ENCODE data around the gene GALNT7.

GALNT7 gene

GRCh38 chr4:173281406-173282255, 113.0 kb downstream of the GALNT7 start:
- H3K9me3 ChIP-seq (ENCODE audit: control extremely low read depth in 1 of 5, control insufficient read depth in 4 of 5, insufficient read depth in 2 of 5, low read depth in 1 of 5, low read length in 4 of 5) = peaks cover 5 to 61% (median 21%) of the 10 kb centered on the region in 5 experiments
- H3K27me3 ChIP-seq (replicated peaks in 2 of 5; ENCODE audit: control insufficient read depth in 4 of 5, insufficient read depth in 5 of 5, low read length in 4 of 5) = no peaks in the 10 kb centered on the region
- CTCF ChIA-PET = interaction anchor here (0.6 to 4.4 kb wide), 10 partner anchors 11 to 640 kb away, joined by 3 to 25 read pairs (median 4); no protein-coding TSS in a partner anchor
- H3K4me3 ChIP-seq (ENCODE audit: control insufficient read depth in 1 of 7, extremely low read depth in 1 of 7, insufficient read depth in 4 of 7, low read depth in 2 of 7, low read length in 6 of 7) = peak overlapping the region in 2 of 7 experiments; percentile 20 to 42
- H3K27ac ChIP-seq (ENCODE audit: insufficient read depth in 1 of 2, low read depth in 1 of 2, low read length in 2 of 2, poor library complexity in 1 of 2, severe bottlenecking in 2 of 2) = peak overlapping the region in 1 of 2 experiments; percentile 50
- 91% methylated on average over 12 of the region's 14 CpGs for WGBS (ENCODE audit: insufficient coverage)
- peaks cover 0 to 27% (median 0%) of the 10 kb centered on the region in 4 experiments for H3K4me1 ChIP-seq (ENCODE audit: control extremely low read depth in 1 of 4, control insufficient read depth in 4 of 4, insufficient read depth in 4 of 4, low read length in 3 of 4)
- peaks cover 0 to 41% (median 13%) of the 10 kb centered on the region in 4 experiments for H3K36me3 ChIP-seq (ENCODE audit: control insufficient read depth in 4 of 4, insufficient read depth in 4 of 4, low read length in 3 of 4)
- POLR2A ChIA-PET = no interaction called here
- peak in 2 of 3 donors; percentile 49 to 85 for DNase-seq

- CTCF ChIA-PET = interaction anchor here (0.6 to 4.4 kb wide), 7 partner anchors 10 to 640 kb away, joined by 3 to 25 read pairs (median 4); no protein-coding TSS in a partner anchor
- H3K4me3 ChIP-seq (ENCODE audit: control insufficient read depth in 1 of 7, extremely low read depth in 1 of 7, insufficient read depth in 4 of 7, low read depth in 2 of 7, low read length in 6 of 7) = peak overlapping the region in 1 of 7 experiments; percentile 5
- POLR2A ChIA-PET = interaction anchor here (0.6 kb wide), 1 partner anchor 8 kb away, joined by 3 read pairs; no protein-coding TSS in a partner anchor
- peaks cover 0 to 47% (median 12%) of the 10 kb centered on the region in 4 experiments for H3K36me3 ChIP-seq (ENCODE audit: control insufficient read depth in 4 of 4, insufficient read depth in 4 of 4, low read length in 3 of 4)
- peaks cover 5 to 66% (median 27%) of the 10 kb centered on the region in 5 experiments for H3K9me3 ChIP-seq (ENCODE audit: control extremely low read depth in 1 of 5, control insufficient read depth in 4 of 5, insufficient read depth in 2 of 5, low read depth in 1 of 5, low read length in 4 of 5)
- peak overlapping the region in 1 of 2 experiments; percentile 50 for H3K27ac ChIP-seq (ENCODE audit: insufficient read depth in 1 of 2, low read depth in 1 of 2, low read length in 2 of 2, poor library complexity in 1 of 2, severe bottlenecking in 2 of 2)
- WGBS (ENCODE audit: insufficient coverage) = 87% methylated on average over 3 of the region's 4 CpGs
- H3K4me1 ChIP-seq (ENCODE audit: control extremely low read depth in 1 of 4, control insufficient read depth in 4 of 4, insufficient read depth in 4 of 4, low read length in 3 of 4) = peaks cover 0 to 27% (median 0%) of the 10 kb centered on the region in 4 experiments
- no peak for DNase-seq
- H3K27me3 ChIP-seq (replicated peaks in 2 of 5; ENCODE audit: control insufficient read depth in 4 of 5, insufficient read depth in 5 of 5, low read length in 4 of 5) = no peaks in the 10 kb centered on the region
Observed at GRCh38 chr4:173282256-173282562, 113.6 kb downstream of the GALNT7 start.

- peaks cover 5 to 67% (median 31%) of the 10 kb centered on the region in 5 experiments for H3K9me3 ChIP-seq (ENCODE audit: control extremely low read depth in 1 of 5, control insufficient read depth in 4 of 5, insufficient read depth in 2 of 5, low read depth in 1 of 5, low read length in 4 of 5)
- no peak for DNase-seq
- peak overlapping the region in 1 of 2 experiments; percentile 50 for H3K27ac ChIP-seq (ENCODE audit: insufficient read depth in 1 of 2, low read depth in 1 of 2, low read length in 2 of 2, poor library complexity in 1 of 2, severe bottlenecking in 2 of 2)
- H3K4me1 ChIP-seq (ENCODE audit: control extremely low read depth in 1 of 4, control insufficient read depth in 4 of 4, insufficient read depth in 4 of 4, low read length in 3 of 4) = peaks cover 0 to 27% (median 0%) of the 10 kb centered on the region in 4 experiments
- H3K36me3 ChIP-seq (ENCODE audit: control insufficient read depth in 4 of 4, insufficient read depth in 4 of 4, low read length in 3 of 4) = peaks cover 0 to 51% (median 14%) of the 10 kb centered on the region in 4 experiments
- H3K27me3 ChIP-seq (replicated peaks in 2 of 5; ENCODE audit: control insufficient read depth in 4 of 5, insufficient read depth in 5 of 5, low read length in 4 of 5) = no peaks in the 10 kb centered on the region
- ChIA-PET POLR2A (interaction anchor here (0.6 kb wide), 1 partner anchor 8 kb away, joined by 3 read pairs; no protein-coding TSS in a partner anchor), CTCF (interaction anchor here (0.6 to 4.4 kb wide), 7 partner anchors 10 to 639 kb away, joined by 3 to 25 read pairs (median 4); no protein-coding TSS in a partner anchor)
- 93% methylated on average over 2 of the region's 3 CpGs for WGBS (ENCODE audit: insufficient coverage)
- H3K4me3 ChIP-seq (ENCODE audit: control insufficient read depth in 1 of 7, extremely low read depth in 1 of 7, insufficient read depth in 4 of 7, low read depth in 2 of 7, low read length in 6 of 7) = peak overlapping the region in 1 of 7 experiments; percentile 5
Observed at GRCh38 chr4:173282626-173283025, 114.0 kb downstream of the GALNT7 start.

- no peak overlapping the region for H3K4me3 ChIP-seq (ENCODE audit: control insufficient read depth in 1 of 7, extremely low read depth in 1 of 7, insufficient read depth in 4 of 7, low read depth in 2 of 7, low read length in 6 of 7)
- peaks cover 0 to 54% (median 14%) of the 10 kb centered on the region in 4 experiments for H3K36me3 ChIP-seq (ENCODE audit: control insufficient read depth in 4 of 4, insufficient read depth in 4 of 4, low read length in 3 of 4)
- ChIA-PET CTCF (no interaction called here), POLR2A (no interaction called here)
- peaks cover 5 to 74% (median 37%) of the 10 kb centered on the region in 5 experiments for H3K9me3 ChIP-seq (ENCODE audit: control extremely low read depth in 1 of 5, control insufficient read depth in 4 of 5, insufficient read depth in 2 of 5, low read depth in 1 of 5, low read length in 4 of 5)
- no peak for DNase-seq
- H3K27me3 ChIP-seq (replicated peaks in 2 of 5; ENCODE audit: control insufficient read depth in 4 of 5, insufficient read depth in 5 of 5, low read length in 4 of 5) = no peaks in the 10 kb centered on the region
- peaks cover 0 to 32% (median 0%) of the 10 kb centered on the region in 4 experiments for H3K4me1 ChIP-seq (ENCODE audit: control extremely low read depth in 1 of 4, control insufficient read depth in 4 of 4, insufficient read depth in 4 of 4, low read length in 3 of 4)
- no peak overlapping the region for H3K27ac ChIP-seq (ENCODE audit: insufficient read depth in 1 of 2, low read depth in 1 of 2, low read length in 2 of 2, poor library complexity in 1 of 2, severe bottlenecking in 2 of 2)
Observed at GRCh38 chr4:173284463-173284862, 115.9 kb downstream of the GALNT7 start.

GRCh38 chr4:173287486-173287885, 118.9 kb downstream of the GALNT7 start:
- Histone ChIP-seq H3K27ac (ENCODE audit: insufficient read depth in 1 of 2, low read depth in 1 of 2, low read length in 2 of 2, poor library complexity in 1 of 2, severe bottlenecking in 2 of 2) (no peak overlapping the region), H3K4me1 (ENCODE audit: control extremely low read depth in 1 of 4, control insufficient read depth in 4 of 4, insufficient read depth in 4 of 4, low read length in 3 of 4) (peaks cover 0 to 9% (median 0%) of the 10 kb centered on the region in 4 experiments), H3K4me3 (ENCODE audit: control insufficient read depth in 1 of 7, extremely low read depth in 1 of 7, insufficient read depth in 4 of 7, low read depth in 2 of 7, low read length in 6 of 7) (no peak overlapping the region), H3K36me3 (ENCODE audit: control insufficient read depth in 4 of 4, insufficient read depth in 4 of 4, low read length in 3 of 4) (peaks cover 5 to 34% (median 12%) of the 10 kb centered on the region in 4 experiments), H3K9me3 (ENCODE audit: control extremely low read depth in 1 of 5, control insufficient read depth in 4 of 5, insufficient read depth in 2 of 5, low read depth in 1 of 5, low read length in 4 of 5) (peaks cover 5 to 50% (median 23%) of the 10 kb centered on the region in 5 experiments), H3K27me3 (replicated peaks in 2 of 5; ENCODE audit: control insufficient read depth in 4 of 5, insufficient read depth in 5 of 5, low read length in 4 of 5) (no peaks in the 10 kb centered on the region)
- DNase-seq = no peak
- WGBS (ENCODE audit: insufficient coverage) = 93% methylated on average over 2 of the region's 2 CpGs
- POLR2A ChIA-PET = no interaction called here
- CTCF ChIA-PET = interaction anchor here (0.5 to 5.9 kb wide), 7 partner anchors 14 to 264 kb away, joined by 3 to 37 read pairs (median 3); no protein-coding TSS in a partner anchor

GRCh38 chr4:173288296-173288695, 119.7 kb downstream of the GALNT7 start:
- peaks cover 5 to 44% (median 22%) of the 10 kb centered on the region in 5 experiments for H3K9me3 ChIP-seq (ENCODE audit: control extremely low read depth in 1 of 5, control insufficient read depth in 4 of 5, insufficient read depth in 2 of 5, low read depth in 1 of 5, low read length in 4 of 5)
- peak; percentile 65 to 83 (median 81) for DNase-seq
- CTCF ChIA-PET = interaction anchor here (0.5 to 5.9 kb wide), 6 partner anchors 12 to 118 kb away, joined by 3 to 37 read pairs (median 4); no protein-coding TSS in a partner anchor
- H3K4me1 ChIP-seq (ENCODE audit: control extremely low read depth in 1 of 4, control insufficient read depth in 4 of 4, insufficient read depth in 4 of 4, low read length in 3 of 4) = peaks cover 0 to 5% (median 0%) of the 10 kb centered on the region in 4 experiments
- no CpG with 5 or more reads among the region's 4 CpGs for WGBS (ENCODE audit: insufficient coverage)
- H3K27ac ChIP-seq (ENCODE audit: insufficient read depth in 1 of 2, low read depth in 1 of 2, low read length in 2 of 2, poor library complexity in 1 of 2, severe bottlenecking in 2 of 2) = peak overlapping the region; percentile 73 to 89
- no peaks in the 10 kb centered on the region for H3K27me3 ChIP-seq (replicated peaks in 2 of 5; ENCODE audit: control insufficient read depth in 4 of 5, insufficient read depth in 5 of 5, low read length in 4 of 5)
- POLR2A ChIA-PET = no interaction called here
- H3K36me3 ChIP-seq (ENCODE audit: control insufficient read depth in 4 of 4, insufficient read depth in 4 of 4, low read length in 3 of 4) = peaks cover 5 to 29% (median 12%) of the 10 kb centered on the region in 4 experiments
- H3K4me3 ChIP-seq (ENCODE audit: control insufficient read depth in 1 of 7, extremely low read depth in 1 of 7, insufficient read depth in 4 of 7, low read depth in 2 of 7, low read length in 6 of 7) = peak overlapping the region in 2 of 7 experiments; percentile 21 to 63
